Measurements from ENCODE around the gene KRTAP10-7.
A peak's percentile ranks its signal among the peaks of the same experiment; 100 is the strongest.

Gene KRTAP10-7

GRCh38 chr21:44568261-44568660, 32.1 kb upstream of the KRTAP10-7 start:
- H3K27ac ChIP-seq, result no peak overlapping the region
- TF ChIP-seq, protein P1, sequence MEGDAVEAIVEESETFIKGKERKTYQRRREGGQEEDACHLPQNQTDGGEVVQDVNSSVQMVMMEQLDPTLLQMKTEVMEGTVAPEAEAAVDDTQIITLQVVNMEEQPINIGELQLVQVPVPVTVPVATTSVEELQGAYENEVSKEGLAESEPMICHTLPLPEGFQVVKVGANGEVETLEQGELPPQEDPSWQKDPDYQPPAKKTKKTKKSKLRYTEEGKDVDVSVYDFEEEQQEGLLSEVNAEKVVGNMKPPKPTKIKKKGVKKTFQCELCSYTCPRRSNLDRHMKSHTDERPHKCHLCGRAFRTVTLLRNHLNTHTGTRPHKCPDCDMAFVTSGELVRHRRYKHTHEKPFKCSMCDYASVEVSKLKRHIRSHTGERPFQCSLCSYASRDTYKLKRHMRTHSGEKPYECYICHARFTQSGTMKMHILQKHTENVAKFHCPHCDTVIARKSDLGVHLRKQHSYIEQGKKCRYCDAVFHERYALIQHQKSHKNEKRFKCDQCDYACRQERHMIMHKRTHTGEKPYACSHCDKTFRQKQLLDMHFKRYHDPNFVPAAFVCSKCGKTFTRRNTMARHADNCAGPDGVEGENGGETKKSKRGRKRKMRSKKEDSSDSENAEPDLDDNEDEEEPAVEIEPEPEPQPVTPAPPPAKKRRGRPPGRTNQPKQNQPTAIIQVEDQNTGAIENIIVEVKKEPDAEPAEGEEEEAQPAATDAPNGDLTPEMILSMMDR (conservative IDR thresholded peaks at IDR 0.05), result no peak
- no peak for TF ChIP-seq ZFX (IDR thresholded peaks at IDR 0.05)

DNA sequence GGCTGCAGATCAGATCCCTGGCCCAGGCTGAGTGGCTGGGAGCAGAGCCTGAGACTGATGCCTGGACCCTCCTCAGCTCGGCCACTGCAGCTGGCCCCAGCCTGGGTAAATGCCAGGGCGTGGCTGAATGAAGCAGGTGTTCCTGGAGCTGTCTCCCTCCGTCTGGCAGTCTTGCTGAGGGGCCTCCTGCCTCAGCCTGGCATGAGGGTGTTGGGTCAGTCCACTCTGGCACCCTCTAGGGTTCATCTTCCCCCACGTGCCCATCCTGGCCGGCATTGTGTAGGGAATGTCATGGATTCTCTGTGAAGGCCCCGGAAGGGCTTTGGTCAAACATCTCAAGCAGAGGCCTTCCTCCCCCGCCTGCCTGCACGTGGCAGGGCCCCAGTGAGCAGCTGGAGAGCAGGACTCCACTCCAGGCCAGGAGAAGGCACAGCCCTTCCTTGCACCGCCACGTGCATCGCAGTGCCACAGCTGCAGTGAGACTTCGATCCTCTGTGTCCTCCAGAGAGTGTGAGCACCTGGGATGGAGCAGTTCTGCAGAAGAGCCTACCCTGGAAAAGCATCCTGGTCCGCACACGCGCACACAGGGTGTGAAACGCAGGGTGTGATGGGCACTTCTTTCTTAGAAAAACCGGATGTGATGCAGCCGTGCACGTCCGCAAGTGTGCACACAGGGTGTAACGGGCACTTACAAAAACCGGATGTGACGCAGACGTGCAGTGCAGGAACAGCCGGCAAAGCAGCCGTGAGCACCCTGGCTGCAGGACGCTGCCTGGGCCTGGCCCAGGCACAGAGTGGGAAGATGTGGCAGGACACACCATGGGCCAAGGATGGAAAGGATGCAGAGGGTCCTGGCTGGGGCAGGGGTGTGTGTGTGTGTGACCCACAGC, 31.5 kb upstream of the KRTAP10-7 start:
- no peak overlapping the region for H3K27ac ChIP-seq
- TF ChIP-seq, protein P1 (conservative IDR thresholded peaks at IDR 0.05), result no peak
- TF ChIP-seq ZFX (IDR thresholded peaks at IDR 0.05), result no peak

DNA sequence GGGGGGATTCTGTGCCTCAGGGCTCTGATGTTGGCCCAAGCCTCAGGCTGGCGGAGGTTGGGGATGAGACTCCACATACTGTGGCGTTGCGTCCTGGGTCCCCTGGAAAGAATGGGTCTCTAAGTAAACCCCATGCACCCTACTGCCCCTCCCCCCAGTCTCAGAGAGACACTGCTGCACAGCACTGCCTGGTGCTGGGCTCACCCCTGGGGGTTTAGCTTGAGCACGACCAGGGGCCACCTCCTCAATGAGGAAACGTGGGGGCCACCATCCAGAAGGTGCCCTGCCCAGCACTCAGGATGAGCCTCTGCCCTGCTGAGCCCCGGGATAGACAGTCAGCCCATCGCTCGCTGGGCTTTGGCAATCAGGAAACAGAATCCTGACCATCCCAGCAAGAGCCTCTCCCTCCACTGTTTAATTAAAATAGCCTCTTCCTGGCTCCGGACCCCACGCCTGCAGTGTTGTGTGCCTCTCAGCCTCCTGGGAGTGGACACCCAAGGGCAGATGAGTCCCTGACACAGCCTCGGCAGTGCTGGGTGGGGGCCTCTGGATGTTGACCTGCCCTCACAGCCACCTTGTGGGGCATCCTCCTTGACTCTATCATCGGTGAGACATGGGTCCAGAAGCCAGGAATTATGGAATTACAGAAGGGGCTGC, 30.4 kb upstream of the KRTAP10-7 start:
- H3K27ac ChIP-seq, result no peak overlapping the region
- TF ChIP-seq ZFX (IDR thresholded peaks at IDR 0.05), result no peak
- TF ChIP-seq, protein P1 (conservative IDR thresholded peaks at IDR 0.05), result no peak

- TF ChIP-seq, protein P1 (conservative IDR thresholded peaks at IDR 0.05), result no peak
- TF ChIP-seq ZFX (IDR thresholded peaks at IDR 0.05), result no peak
- H3K27ac ChIP-seq, result no peak overlapping the region
Observed at GRCh38 chr21:44571296-44571695, 29.1 kb upstream of the KRTAP10-7 start.

- TF ChIP-seq, protein P1 (conservative IDR thresholded peaks at IDR 0.05), result no peak
- no peak for TF ChIP-seq ZFX (IDR thresholded peaks at IDR 0.05)
- H3K27ac ChIP-seq, result no peak overlapping the region
Observed at GRCh38 chr21:44571844-44572782, 28.3 kb upstream of the KRTAP10-7 start.

DNA sequence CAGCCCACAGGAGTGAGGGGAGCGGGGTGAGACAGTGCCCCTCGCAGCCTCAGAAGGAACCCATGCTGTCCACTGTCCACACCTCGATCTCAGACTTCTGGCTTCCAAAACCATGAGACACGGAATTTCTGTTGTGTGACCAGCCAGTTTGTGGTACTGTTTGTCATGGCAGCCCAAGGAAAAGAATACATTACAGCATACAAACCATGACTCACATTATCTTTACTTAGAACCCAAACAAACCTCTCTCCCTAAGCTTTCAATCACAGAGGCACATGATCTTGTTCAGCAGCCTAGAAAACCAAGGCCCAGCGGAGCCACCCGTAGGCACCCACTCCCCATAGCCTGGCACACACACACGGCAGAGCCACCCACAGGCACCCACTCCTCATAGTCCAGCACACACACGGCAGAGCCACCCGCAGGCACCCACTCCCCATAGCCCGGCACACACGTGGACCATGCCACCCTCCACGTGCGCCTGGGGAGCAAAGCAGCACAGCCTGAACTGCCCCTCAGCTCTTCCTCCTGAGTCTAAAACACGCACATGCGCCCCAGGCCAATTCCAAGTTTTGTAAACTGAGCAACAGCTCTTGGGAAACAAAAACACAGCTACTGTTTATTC, 27.3 kb upstream of the KRTAP10-7 start:
- TF ChIP-seq, protein P1 (conservative IDR thresholded peaks at IDR 0.05), result no peak
- TF ChIP-seq ZFX (IDR thresholded peaks at IDR 0.05), result no peak
- H3K27ac ChIP-seq, result no peak overlapping the region

GRCh38 chr21:44573630-44574456, 26.6 kb upstream of the KRTAP10-7 start, which contains the start of gene KRTAP10-4:
Gene KRTAP10-4, plus strand, starts transcription at chr21:44573729. Its CDS starts 30 bp downstream, at chr21:44573759.
- peak within 1 kb of the TSS; percentile 31; the same call in 1 of the 2 replicates for H3K27ac ChIP-seq
